ENCODE measurements around the gene FAM171A1. TPM values are rescaled to one million over a fixed set of nuclear protein-coding genes. Genes with fewer than 3 reads are reported as not detected.

FAM171A1 gene
- total and polyA plus RNA-seq, 2 donors (not counting 3 experiments of a cell fraction or from before 2014, with no cell fraction given): 56.3 to 75.8 TPM

DNA sequence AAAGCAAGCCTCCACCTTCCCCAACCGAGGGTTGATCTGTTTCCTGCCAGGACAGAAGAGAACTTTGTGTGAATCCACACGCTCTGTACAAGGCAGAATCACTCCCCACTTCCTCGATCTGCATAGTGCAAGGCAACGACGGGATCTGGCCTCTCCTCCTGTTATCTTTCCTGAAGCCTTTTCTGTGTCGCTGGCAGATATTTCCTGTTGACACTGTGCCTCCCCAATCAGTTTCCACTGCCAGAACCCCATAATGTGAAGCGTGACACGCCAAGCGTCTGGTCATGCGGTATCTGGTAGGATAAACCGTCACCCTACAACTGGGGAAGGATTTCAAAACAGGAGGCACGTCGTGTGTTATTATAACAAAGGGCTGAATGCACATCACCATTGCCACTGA, 57.2 kb downstream of the FAM171A1 start:
- DNase-seq (ENCODE audit: low read depth, low spot score): peak; percentile 84
- H2AFZ ChIP-seq (ENCODE audit: low read depth, low read length): peak overlapping the region; percentile 37
- H3K9me3 ChIP-seq (replicated peaks; ENCODE audit: control insufficient read depth, insufficient read depth, low read length): no peaks in the 10 kb centered on the region
- H3K4me3 ChIP-seq (replicated peaks in 1 of 3; ENCODE audit: insufficient read depth in 1 of 3, low read depth in 1 of 3, low read length in 3 of 3): peak overlapping the region in 1 of 3 experiments; percentile 32
- no peak for FAIRE-seq
- H3K4me2 ChIP-seq (ENCODE audit: insufficient read depth, low read length): peak overlapping the region; percentile 66
- H3K36me3 ChIP-seq (ENCODE audit: control insufficient read depth in 2 of 2, extremely low read depth in 1 of 2, insufficient read depth in 2 of 2, low read length in 2 of 2): no peaks in the 10 kb centered on the region
- intact Hi-C loops (cut with micrococcal nuclease): loop anchor here (1.0 to 5.0 kb wide), 2 partner anchors 11 to 53 kb away; no protein-coding TSS in a partner anchor
- H3K9ac ChIP-seq (replicated peaks; ENCODE audit: extremely low read depth, insufficient read depth, low read length): peak overlapping the region; percentile 41
- no peaks in the 10 kb centered on the region for H3K9me1 ChIP-seq (replicated peaks; ENCODE audit: control insufficient read depth, extremely low read depth, insufficient read depth, low read length)
- ChIA-PET POLR2A (no interaction called here), CTCF (interaction anchor here (1.6 kb wide), 1 partner anchor 13 kb away, joined by 3 read pairs; no protein-coding TSS in a partner anchor)
- H3K4me1 ChIP-seq (ENCODE audit: control insufficient read depth, extremely low read depth, insufficient read depth, low read length): peaks cover 34% of the 10 kb centered on the region
- H3K27me3 ChIP-seq (ENCODE audit: control insufficient read depth in 2 of 2, insufficient read depth in 2 of 2, low read length in 2 of 2): no peaks in the 10 kb centered on the region
- H3K27ac ChIP-seq (ENCODE audit: insufficient read depth, low read depth, low read length): peak overlapping the region; percentile 42
- H4K20me1 ChIP-seq (replicated peaks; ENCODE audit: control insufficient read depth, extremely low read depth, insufficient read depth, low read length): no peaks in the 10 kb centered on the region
- H3K79me2 ChIP-seq (ENCODE audit: control insufficient read depth, insufficient read depth, low read length): peaks cover 68% of the 10 kb centered on the region
- peak; percentile 37 for TF ChIP-seq POLR2A (IDR thresholded peaks at IDR 0.05; ENCODE audit: low read depth, low read length)
- TF ChIP-seq POLR2AphosphoS5 (IDR thresholded peaks at IDR 0.05; ENCODE audit: insufficient read depth, low read depth, low read length): peak; percentile 29
- TF ChIP-seq JUN (IDR thresholded peaks at IDR 0.05; ENCODE audit: borderline replicate concordance, insufficient read depth, insufficient read length, low read depth): no peak
- no peak for TF ChIP-seq MYC (IDR thresholded peaks at IDR 0.05; ENCODE audit: low read depth, low read length)
- no peak for TF ChIP-seq FOS (IDR thresholded peaks at IDR 0.05; ENCODE audit: borderline replicate concordance, insufficient read depth, low read length)
- TF ChIP-seq, protein P1, sequence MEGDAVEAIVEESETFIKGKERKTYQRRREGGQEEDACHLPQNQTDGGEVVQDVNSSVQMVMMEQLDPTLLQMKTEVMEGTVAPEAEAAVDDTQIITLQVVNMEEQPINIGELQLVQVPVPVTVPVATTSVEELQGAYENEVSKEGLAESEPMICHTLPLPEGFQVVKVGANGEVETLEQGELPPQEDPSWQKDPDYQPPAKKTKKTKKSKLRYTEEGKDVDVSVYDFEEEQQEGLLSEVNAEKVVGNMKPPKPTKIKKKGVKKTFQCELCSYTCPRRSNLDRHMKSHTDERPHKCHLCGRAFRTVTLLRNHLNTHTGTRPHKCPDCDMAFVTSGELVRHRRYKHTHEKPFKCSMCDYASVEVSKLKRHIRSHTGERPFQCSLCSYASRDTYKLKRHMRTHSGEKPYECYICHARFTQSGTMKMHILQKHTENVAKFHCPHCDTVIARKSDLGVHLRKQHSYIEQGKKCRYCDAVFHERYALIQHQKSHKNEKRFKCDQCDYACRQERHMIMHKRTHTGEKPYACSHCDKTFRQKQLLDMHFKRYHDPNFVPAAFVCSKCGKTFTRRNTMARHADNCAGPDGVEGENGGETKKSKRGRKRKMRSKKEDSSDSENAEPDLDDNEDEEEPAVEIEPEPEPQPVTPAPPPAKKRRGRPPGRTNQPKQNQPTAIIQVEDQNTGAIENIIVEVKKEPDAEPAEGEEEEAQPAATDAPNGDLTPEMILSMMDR (IDR thresholded peaks at IDR 0.05; ENCODE audit: extremely low read depth in 1 of 2, insufficient read depth in 1 of 2, low read depth in 1 of 2, low read length in 2 of 2): no peak
- dilution Hi-C loops (cut with MboI; ENCODE audit: extremely low pct_ligation_motif_present, low sequenced_read_pairs): no loop called here
- BruUV-seq (replicated peaks): no TSS peak

All from endothelial cell of umbilical vein (primary cell).